GM21528 (cell line): Measurements from ENCODE around the gene HLA-DPB1.
"Not testable (repeated sequence)": the region's sequence is repeated elsewhere in the genome, so short reads cannot be mapped to it uniquely, and the experiment has no call there.

Source experiments
- ATAC-seq: cut with Tn5 transposase; IDR thresholded peaks from one replicate; pipeline ENCODE4 v1.9.1; 2021; ENCODE audit warnings: mild to moderate bottlenecking, moderate library complexity; ENCODE audit not compliant: unreplicated experiment, low FRiP score

Gene HLA-DPB1

GRCh38 chr6:33075568-33076405 lies at the start of gene HLA-DPB1:
Gene HLA-DPB1, plus strand, starts transcription at chr6:33075990. Its CDS starts 52 bp downstream, at chr6:33076042.
- ATAC-seq, result peak; percentile 58

GRCh38 chr6:33028220-33028849 lies 47.5 kb upstream of the HLA-DPB1 start:
- peak; percentile 15 for ATAC-seq

- peak; percentile 63 for ATAC-seq
These were observed 46.2 kb upstream of the HLA-DPB1 start for GRCh38 chr6:33029328-33030184.

- ATAC-seq, result no peak
These were observed 45.5 kb upstream of the HLA-DPB1 start for GRCh38 chr6:33030245-33030644.

GRCh38 chr6:33034554-33034953 lies 41.2 kb upstream of the HLA-DPB1 start:
- ATAC-seq, result no peak

GRCh38 chr6:33036535-33036934 lies 39.3 kb upstream of the HLA-DPB1 start:
- no peak for ATAC-seq

- ATAC-seq, result no peak
These were observed 35.6 kb upstream of the HLA-DPB1 start for GRCh38 chr6:33040157-33040556.

- ATAC-seq, result no peak
These were observed 26.3 kb upstream of the HLA-DPB1 start for GRCh38 chr6:33049323-33050013.

GRCh38 chr6:33050014-33050810 lies 25.6 kb upstream of the HLA-DPB1 start:
- ATAC-seq, result no peak

- ATAC-seq, result no peak
These were observed 23.2 kb upstream of the HLA-DPB1 start for GRCh38 chr6:33052627-33053026.

GRCh38 chr6:33053230-33053629 lies 22.6 kb upstream of the HLA-DPB1 start:
- ATAC-seq, result no peak

- no peak for ATAC-seq
These were observed 18.3 kb upstream of the HLA-DPB1 start for GRCh38 chr6:33057222-33058150.

- no peak for ATAC-seq
These were observed 13.8 kb upstream of the HLA-DPB1 start for GRCh38 chr6:33061987-33062386.

- not testable (repeated sequence) for ATAC-seq
These were observed 12.4 kb upstream of the HLA-DPB1 start for GRCh38 chr6:33063435-33063834.

- no peak for ATAC-seq
These were observed 11.1 kb upstream of the HLA-DPB1 start for GRCh38 chr6:33064723-33065122.

- no peak for ATAC-seq
These were observed 10.5 kb upstream of the HLA-DPB1 start for GRCh38 chr6:33065312-33065711.

GRCh38 chr6:33066917-33067521 lies 8.8 kb upstream of the HLA-DPB1 start:
- ATAC-seq, result no peak
